ENCODE data around the gene ATP11C.

ATP11C gene

GRCh38 chrX:139826065-139827044, 106.5 kb downstream of the ATP11C start:
- Histone ChIP-seq H3K9me3 (ENCODE audit: severe bottlenecking) (no peaks in the 10 kb centered on the region), H3K4me1 (ENCODE audit: insufficient read depth, poor library complexity, severe bottlenecking) (peaks cover 51% of the 10 kb centered on the region), H3K27me3 (ENCODE audit: insufficient read depth, poor library complexity, severe bottlenecking) (no peaks in the 10 kb centered on the region), H3K4me3 (ENCODE audit: severe bottlenecking) (no peak overlapping the region), H3K36me3 (ENCODE audit: low read depth) (no peaks in the 10 kb centered on the region), H3K27ac (ENCODE audit: poor library complexity, severe bottlenecking) (peak overlapping the region; percentile 76)
- peak; percentile 72 for ATAC-seq (ENCODE audit: low read depth)
- no peak for TF ChIP-seq CTCF (IDR thresholded peaks at IDR 0.05; ENCODE audit: poor library complexity, severe bottlenecking)
- no peak for DNase-seq (ENCODE audit: low spot score)

- H3K27ac ChIP-seq (ENCODE audit: poor library complexity, severe bottlenecking): peak overlapping the region; percentile 76
- TF ChIP-seq CTCF (IDR thresholded peaks at IDR 0.05; ENCODE audit: poor library complexity, severe bottlenecking): no peak
Observed at GRCh38 chrX:139825618-139826017, 107.2 kb downstream of the ATP11C start.

GRCh38 chrX:139823806-139824205, 109.0 kb downstream of the ATP11C start:
- TF ChIP-seq CTCF (IDR thresholded peaks at IDR 0.05; ENCODE audit: poor library complexity, severe bottlenecking): no peak
- peaks cover 33% of the 10 kb centered on the region for H3K4me1 ChIP-seq (ENCODE audit: insufficient read depth, poor library complexity, severe bottlenecking)
- ATAC-seq (ENCODE audit: low read depth): no peak
- no peak overlapping the region for H3K27ac ChIP-seq (ENCODE audit: poor library complexity, severe bottlenecking)
- no peak overlapping the region for H3K4me3 ChIP-seq (ENCODE audit: severe bottlenecking)
- no peaks in the 10 kb centered on the region for H3K27me3 ChIP-seq (ENCODE audit: insufficient read depth, poor library complexity, severe bottlenecking)
- H3K9me3 ChIP-seq (ENCODE audit: severe bottlenecking): no peaks in the 10 kb centered on the region
- DNase-seq (ENCODE audit: low spot score): no peak
- H3K36me3 ChIP-seq (ENCODE audit: low read depth): no peaks in the 10 kb centered on the region

More at GRCh38 chrX:139825618-139826017, 107.2 kb downstream of the ATP11C start:
- H3K9me3 ChIP-seq (ENCODE audit: severe bottlenecking): no peaks in the 10 kb centered on the region
- H3K4me1 ChIP-seq (ENCODE audit: insufficient read depth, poor library complexity, severe bottlenecking): peaks cover 43% of the 10 kb centered on the region
- H3K27me3 ChIP-seq (ENCODE audit: insufficient read depth, poor library complexity, severe bottlenecking): no peaks in the 10 kb centered on the region
- no peak for DNase-seq (ENCODE audit: low spot score)
- H3K4me3 ChIP-seq (ENCODE audit: severe bottlenecking): no peak overlapping the region
- no peak for ATAC-seq (ENCODE audit: low read depth)
- H3K36me3 ChIP-seq (ENCODE audit: low read depth): no peaks in the 10 kb centered on the region

- ATAC-seq (ENCODE audit: low read depth) (no peak), DNase-seq (ENCODE audit: low spot score) (no peak)
- Histone ChIP-seq H3K27me3 (ENCODE audit: insufficient read depth, poor library complexity, severe bottlenecking) (no peaks in the 10 kb centered on the region), H3K9me3 (ENCODE audit: severe bottlenecking) (no peaks in the 10 kb centered on the region), H3K4me3 (ENCODE audit: severe bottlenecking) (no peak overlapping the region), H3K4me1 (ENCODE audit: insufficient read depth, poor library complexity, severe bottlenecking) (peaks cover 8% of the 10 kb centered on the region), H3K36me3 (ENCODE audit: low read depth) (no peaks in the 10 kb centered on the region), H3K27ac (ENCODE audit: poor library complexity, severe bottlenecking) (no peak overlapping the region)
- TF ChIP-seq CTCF (IDR thresholded peaks at IDR 0.05; ENCODE audit: poor library complexity, severe bottlenecking): no peak
Observed at GRCh38 chrX:139820358-139820984, 112.4 kb downstream of the ATP11C start.
